Limb (tissue), 2 donors: ENCODE results near the gene SOBP.

ENCODE experiments used
- DNase-seq, 2 donors: peaks; one replicate each; pipeline ENCODE4 v3.0.0-alpha.2; 2016; ENCODE audit errors: extremely low spot score in 2 of 2

SOBP gene

DNA sequence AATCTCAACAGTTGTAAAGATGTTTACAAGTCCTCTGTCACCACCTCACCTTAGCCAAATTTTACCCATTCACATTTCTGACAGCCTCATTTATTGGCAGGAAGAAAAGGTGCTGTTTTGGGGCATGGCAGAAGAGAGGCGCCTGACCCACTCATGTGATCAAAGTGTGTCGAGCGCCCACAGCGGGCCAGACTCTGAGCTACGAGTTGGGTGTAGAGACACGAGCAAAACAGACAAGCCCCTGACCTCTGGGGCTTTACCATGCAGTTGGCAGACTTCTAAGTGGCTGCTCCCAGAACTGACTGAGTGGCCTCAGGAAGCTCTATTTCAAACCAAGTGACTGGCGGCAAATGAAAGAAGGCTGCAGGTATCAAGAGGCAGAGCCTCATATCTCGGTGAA, 167.0 kb downstream of the SOBP start:
- DNase-seq = no peak

DNA sequence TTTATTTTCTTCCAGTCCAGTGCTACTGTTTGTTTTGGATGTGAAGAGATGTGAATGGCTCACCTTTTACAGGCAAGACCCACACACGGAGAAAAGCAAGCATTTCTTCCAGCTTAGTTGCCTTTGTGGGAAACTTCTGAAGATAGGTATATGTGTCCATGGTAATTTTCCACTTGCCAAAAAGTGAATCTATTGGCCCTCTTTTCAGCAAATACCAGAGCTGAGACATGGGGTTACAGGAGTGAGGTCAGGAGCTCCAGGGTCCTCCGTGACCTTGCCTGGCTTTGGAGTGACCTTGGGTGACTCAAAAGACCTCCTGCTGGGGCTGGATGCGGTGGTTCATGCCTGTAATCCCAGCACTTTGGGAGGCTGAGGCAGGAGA, 167.4 kb downstream of the SOBP start:
- DNase-seq = no peak

DNA sequence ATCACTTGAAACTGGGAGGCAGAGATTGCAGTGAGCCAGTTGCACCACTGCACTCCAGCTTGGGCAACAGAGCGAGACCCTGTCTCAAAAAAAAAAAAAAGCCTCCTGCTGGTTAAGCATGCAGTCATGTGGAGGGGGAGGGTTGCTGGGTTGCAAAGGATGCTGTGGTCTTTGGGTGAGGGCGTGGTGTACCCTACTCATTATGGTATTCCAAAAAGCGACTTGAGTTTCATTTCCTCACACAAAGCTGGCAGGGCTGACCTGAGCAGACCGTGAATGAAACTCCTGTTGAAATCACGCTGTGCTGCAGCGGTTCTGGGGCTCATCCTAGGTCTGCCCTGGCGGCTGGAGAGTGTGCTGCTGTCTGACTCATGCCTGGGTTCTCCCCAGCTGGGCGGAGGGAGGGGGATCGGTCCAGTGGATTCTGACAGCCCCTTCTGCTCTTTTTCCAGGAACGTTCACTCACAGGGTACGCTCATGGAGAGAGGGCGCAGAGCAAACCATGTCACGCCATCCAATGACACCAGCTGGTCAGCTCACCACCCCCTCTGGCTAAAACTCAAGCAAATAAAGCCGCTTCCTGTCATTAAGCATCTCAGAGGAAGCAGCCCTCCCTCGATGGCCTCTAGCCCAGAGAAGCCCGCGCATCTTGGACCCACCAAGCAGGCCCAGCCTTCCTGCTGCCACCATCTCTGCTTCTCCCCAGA, 168.0 kb downstream of the SOBP start:
- DNase-seq = peak in 1 of 2 donors; percentile 67

DNA sequence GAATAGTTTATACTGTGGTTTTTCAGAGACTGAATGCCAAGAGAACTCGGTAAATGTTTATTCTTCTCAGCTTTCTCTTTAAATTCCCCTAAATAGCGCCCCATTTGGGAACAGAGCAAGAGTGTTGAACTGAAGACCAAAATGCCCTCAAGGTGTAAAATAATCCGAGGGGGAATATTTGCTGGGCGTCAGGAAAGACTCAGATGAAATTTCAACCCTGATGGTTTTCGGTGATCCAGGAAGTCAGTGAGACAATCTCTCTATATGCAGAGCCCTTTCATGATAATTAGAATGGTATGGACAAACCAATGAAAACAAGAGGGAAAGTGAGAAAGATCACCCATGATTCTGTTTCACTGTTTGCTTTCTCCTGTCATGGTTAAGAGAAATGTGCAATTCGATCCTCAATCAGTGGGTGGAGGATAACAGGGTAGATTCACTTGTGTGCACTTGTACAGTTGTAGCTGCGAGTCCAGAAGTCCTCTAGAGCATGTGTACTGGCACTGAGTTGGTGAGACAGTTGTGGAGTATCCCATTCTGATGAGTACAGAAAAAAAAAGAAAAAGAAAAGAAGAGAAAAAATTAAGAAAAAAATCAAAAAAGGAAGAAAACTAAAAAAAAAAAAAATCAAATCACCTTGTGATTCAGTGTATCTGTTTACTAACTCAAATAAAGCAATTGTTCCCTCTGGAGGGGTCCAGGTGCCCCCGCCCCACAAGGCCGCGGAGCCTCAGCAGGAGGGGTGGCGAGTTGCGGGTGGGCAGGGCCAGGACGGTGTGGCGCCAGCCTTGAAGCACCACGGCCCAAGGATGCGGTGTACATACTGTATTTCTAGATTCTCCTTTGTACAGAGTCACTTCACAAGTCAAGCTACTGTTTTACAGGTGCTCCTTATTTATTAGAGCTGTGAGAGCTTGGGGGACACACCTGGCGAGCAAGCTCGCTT, 169.3 kb downstream of the SOBP start:
- DNase-seq = no peak

DNA sequence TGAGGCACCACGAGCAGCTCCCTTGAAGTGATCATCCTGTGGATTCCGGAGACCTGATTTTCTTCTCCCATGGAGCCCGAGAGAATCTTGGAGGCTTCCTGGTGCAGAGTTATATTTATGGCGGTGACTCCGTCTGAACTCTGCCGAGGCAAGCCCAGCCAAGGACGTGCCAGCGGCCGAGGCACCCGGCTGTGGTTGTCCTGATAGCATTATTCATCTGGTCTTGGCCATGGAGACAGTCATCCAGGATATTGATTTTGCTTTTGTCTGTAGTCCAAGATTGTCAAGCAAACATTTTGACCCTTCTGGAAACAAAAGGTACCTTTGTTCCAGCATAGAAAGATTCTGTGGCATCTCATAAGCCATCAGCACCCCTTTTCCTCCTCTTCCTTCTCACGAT, 170.9 kb downstream of the SOBP start:
- no peak for DNase-seq

DNA sequence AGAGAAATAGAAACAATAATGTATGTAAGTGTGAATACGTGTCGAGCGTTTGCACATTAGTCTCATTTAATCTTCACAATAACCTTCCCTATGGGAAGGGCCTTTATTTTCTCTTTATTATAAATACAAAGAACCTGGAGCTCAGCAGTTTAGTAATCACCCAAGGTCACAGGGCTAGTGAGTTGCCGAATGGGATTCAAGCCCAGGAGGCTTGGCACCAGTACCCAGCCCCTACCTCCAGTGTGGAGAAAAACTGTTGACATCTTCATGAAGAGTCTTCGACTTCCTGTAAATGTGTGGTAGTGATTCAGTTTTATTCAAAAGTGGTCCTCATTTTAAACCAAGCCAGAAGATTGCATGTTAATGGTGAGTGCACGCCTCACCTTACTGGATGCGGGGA, 171.4 kb downstream of the SOBP start:
- no peak for DNase-seq

DNA sequence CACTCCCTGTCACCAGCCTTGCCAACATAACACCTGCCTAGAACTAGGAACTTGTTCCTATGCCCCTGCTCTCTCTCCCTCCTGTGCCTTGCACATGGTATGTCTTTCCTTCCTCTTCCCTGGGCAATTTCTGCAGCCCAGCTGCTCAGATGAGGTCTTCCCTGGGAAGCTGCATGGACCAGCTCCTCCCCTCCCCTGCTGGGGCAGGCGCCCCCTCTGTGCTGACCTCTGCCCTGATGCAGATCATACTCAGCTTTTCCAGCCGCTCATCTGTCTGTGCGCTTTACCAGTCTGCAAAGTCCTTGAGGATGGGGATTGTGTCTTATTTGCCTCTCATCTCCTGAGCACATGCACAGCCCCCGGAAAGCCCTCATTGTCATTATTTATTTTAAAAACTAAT, 172.4 kb downstream of the SOBP start:
- DNase-seq = no peak

DNA sequence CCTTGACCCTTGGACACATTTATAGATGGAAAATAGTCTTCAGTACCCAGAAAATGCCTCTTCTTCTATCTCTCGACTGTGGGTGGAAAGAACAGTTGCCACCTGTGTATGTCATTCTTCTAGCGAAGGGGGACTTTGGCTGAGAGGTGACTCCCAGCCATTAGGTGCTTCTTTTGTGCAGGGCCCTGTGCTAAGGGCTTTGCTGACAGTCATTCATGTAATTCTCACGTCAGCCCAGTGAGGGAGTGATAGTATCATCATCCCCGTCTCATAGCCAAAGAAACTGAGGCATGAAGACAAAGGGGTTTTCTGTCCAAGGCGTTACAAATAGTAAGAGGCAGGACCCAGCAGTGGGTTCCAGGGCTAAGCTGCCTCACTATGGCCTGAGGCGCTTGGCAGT, 173.4 kb downstream of the SOBP start:
- no peak for DNase-seq

DNA sequence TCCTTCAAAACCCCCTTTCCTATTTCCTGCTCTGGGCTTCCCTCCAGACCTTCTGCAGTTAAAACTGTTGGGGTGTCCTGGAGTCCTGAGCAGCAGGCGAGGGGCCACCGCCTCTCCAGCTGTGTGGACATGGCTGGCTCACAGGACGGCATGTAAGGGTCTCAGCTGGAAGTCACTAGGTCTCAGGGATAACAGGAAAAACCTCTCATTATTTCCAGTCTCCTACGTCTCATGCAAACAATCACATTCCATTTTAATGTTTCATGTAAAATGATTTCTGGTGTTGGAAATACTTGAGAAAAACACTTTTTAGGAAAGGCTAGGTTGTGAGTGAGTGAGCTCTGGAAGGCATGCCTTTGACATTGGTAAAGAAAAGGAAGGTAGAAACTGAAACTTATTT, 175.5 kb downstream of the SOBP start:
- DNase-seq = no peak

DNA sequence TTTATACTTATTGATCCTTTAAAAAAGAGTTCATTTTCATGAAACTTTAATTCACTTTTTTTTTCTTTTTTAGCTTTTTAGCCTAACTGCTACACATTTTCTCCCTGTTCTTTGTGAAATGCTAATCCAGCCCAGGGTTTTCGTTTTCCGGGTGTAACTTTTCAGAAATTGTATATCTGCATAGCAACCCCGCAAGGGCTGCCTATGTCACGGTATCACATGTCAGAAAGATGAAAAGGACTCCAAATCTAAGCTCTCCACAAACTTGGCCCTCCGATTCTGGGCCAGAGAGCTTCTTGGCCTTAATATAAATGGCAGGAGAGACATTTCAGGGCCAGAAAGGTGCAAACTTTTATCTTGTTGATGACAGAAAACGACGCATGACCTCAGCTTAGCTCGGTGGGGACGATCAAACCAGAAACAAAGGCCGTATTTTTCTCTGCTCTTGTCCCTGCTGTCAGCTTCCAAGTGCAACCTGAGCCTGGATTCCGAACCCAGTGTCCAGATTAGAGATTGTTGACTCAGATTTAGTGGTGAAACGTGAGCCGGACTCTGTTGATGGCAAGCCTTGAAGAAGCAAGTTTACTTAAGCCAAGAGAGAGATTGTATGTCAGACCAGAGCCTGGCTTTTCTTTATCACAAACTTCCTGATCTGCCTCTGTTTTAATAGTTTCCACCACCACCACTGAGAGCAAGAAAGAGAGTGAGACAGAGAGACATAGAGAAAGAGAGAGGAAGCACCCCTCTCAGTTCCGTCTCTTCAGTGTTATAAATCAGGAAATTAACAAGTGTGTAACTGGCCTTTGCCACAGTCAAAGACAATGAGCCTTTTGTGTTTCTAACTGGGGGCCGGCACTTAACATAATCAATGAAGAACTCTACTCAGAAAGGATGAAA, 176.4 kb downstream of the SOBP start:
- no peak for DNase-seq

DNA sequence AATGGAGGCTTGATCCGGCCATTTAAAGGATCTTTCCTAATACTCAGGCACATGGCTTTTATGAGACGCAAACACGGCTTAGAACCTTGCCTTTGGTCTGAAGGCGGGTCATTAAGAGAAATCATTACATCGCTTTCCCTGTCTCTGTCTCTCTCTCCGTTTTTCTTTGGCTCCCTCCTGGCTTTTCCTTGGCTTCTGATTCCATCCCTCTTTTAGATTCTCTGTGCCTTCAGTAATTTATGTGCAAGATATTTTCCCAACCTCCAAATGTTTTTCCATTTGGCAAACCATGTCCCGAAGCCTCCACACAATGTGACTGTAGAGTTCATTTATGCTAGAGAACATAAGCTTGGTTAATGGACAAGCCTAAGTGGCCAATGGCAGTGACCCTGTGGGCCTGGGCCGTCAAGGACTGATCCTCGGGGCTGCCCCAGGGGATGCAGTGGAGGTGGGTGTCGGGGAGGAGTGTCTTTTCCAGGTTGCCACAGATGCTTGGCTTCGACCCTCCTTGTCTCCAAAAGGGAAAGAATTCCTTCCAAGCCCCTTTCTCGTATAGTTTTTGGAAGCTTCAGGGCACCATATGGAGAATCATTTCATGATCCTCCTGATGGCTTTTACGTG, 177.2 kb downstream of the SOBP start:
- DNase-seq = no peak

DNA sequence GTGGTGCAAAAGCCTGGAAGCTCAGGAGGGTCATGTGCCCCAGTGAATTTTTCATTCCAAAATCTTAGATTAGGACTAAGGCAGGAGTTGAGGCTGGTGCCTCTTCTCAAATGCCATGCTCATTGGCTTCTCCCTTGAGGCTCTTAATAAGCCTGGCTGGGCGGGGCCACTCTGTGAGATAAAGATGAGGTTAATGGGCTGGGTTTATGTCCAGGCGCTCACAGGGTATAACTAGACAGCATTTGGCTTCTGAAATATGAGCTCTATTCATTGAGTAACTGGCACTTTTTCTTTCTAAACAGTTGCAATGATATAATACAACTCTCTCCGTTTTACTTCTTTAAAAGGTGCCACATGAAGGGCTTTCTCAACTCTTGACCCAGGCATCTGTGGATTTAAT, 177.9 kb downstream of the SOBP start:
- no peak for DNase-seq

DNA sequence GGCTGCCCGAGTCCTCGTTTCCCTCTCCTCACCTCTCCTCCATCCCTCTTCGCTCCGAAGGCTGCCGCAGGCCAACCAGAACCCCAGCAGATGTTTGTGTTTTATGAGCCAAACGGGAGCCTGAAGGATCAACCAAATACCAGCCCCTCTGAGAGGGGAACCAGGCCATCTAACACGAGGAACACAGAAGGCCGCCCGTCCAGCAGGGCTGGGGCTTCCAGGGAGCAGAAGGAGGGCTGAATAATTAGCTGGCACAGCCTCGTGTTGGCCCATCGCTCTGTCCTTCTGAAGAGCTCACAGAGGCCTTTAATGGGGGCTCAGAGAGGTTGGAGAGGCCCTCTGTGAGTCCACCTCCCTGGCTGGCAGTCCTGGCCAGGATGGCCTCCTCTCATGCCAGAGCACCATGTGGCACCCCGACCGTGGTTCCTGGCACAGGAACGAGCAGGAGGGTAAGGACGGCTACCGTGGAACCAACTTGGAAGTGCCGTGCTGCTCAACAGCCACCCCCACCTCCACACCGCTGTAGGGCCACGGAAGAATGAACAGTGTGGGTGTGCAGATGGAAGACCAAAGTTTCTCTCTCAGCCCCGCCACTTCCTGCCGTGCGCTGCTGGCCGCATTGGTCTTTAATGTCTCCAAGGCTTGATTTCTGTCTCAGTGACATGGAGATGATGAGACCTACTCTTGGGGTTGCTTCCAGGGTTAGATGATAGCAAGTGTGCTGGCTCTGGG, 179.0 kb downstream of the SOBP start:
- no peak for DNase-seq

DNA sequence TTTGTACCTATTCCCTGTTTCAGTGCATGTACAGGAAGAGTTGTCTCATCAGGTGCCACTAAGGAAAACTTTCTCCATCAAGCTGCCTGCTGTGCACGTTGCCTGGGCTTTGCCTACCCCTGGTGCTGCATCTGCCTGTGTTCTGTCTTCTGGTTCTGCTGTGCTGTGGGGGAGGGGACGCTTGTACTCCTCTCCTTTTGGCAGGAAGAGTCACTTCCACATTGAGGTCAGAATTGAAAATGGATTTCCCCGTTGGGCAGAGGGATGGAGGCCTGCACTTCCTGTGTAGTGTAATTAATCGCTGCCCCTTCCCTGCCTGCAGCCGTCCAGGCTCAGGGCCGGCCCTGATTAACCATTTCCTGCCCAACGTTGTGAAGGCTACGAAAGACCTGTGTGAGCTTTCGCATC, 180.9 kb downstream of the SOBP start:
- DNase-seq = peak in 1 of 2 donors; percentile 77

DNA sequence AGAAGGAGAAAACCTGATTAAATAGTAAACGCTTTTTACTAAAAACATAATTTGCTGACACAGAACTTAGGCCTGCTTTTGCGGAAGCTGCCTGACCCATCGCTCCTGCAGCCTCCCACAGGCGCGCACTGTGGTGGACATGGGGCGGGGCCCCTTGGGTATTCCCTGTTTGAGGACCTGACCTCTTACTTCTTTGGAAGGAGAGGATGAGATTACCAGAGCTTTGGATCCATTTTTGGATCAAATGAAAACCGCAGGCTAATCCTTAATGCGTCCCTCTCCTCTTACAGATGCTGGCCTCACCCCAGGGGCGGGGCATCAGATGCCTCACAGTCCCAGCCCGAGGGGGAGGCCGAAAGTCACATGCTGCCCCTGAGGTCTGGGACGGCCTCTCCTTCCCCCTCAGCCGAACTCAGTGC, 183.2 kb downstream of the SOBP start:
- no peak for DNase-seq

DNA sequence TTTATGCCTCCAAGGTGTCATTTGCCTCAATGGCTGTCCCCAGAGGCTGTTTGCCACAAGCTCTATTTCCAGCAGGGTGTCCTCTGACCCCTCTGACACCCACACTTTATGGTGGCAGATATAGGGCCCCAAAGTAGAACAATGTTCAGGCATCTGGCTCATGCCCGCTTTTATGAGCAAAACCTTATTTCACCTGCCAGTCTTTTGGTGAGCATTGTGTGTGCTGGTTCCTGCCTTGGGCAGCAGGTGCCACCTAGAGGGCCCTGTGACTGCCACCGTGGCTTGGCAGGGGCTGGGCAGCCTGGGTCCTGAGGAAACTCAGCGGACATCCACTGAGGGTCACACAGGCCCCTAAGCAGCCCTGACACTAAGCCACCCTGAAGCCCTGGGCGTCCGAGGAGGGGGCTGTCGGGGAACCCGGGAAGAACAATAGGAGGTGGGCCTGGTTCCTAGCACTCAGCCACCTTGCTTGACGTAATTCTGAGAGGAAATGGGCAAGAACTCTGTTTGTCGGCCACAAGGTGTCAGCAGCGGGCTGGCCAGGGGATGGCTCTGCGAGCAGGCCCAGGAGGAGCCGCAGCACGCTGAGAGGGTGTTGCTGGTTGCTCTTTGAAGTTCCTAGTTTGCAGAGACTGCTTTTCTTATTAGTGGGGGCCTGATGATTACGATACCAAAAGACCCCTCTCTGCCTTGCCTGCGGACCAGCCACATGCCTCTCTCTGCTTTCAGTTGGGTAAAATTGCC, 185.2 kb downstream of the SOBP start:
- DNase-seq = peak; percentile 90 to 92

DNA sequence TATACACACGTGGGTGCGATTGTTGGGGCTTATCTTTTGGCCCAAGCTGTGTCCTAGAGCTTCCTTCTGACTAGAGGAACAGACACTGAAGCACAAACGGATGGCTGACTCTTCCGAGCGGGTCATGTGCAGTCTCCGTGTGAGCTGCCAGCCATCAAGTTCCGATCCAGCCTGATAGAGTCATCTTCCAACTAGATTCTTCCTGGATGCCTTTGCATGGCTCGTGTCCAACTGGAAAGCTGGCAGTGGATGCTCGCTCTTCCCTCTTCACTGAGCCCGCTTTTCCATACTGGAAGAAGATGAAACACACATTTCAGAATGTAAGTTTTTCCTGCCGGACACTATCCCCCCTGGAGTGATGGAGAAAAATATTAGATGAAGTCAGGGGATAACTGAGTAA, 186.1 kb downstream of the SOBP start:
- DNase-seq = no peak

DNA sequence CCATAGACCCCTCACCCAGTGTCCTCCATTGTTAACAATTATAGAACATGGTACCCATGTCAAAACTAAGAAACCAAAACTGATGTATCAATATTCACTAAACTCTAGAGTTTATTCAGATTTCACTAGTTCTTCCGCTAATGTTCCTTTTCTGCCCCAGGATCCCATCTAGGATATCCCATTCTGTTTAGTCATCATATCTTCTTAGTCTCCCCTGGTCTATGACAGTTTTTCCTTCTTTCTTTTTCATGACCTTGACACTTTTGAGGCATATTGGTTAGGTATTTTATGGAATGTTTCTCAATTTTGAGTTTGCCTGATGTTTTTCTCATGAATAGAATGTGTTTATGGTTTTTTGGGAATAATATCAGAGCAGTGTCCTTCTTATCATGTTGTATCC, 187.5 kb downstream of the SOBP start:
- no peak for DNase-seq

DNA sequence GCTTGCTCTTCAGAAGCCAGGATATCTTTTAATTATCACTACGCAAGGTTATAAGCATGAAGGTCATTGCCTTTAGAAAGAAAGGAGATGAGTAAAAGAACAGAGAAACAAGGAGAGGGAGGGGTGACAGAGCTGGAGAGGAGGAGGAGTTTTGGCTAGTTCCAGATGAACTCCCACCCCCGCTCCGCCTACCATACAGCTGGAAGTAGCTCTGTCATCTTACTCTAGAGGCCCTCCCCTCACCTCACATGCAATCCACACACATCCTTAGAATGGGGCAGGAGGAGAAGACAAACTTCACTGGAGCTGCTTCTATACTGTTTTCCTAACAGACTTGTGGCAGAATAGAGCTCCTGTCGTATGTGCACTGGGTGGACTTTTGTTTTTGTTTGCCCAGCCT, 189.5 kb downstream of the SOBP start:
- no peak for DNase-seq

DNA sequence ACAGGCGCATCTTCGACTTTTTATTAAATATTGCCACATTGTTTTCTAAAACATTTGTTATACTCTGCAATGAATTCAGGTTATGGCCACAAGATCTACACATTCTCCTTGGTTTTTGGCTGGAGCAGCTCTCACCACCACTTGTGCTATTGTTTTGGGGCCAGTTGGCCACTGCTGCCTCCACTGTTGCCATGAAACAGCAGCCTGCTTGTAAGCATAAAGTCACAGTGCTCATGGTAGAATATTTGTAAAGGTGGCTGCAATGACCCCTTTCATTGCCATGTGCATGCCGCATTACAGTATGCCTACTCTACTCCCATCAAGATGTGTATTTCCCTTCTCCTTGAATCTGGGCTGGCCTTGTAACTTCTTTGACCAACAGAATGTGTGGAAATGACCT, 192.8 kb downstream of the SOBP start:
- DNase-seq = no peak
